AG09319 (cell line): ENCODE data around the gene NPAS3.

Experiments
- DNase-seq: peaks from one replicate; pipeline ENCODE4 v3.0.0-alpha.2; 2010; ENCODE audit warnings: low read depth; ENCODE audit errors: extremely low read depth
- TF ChIP-seq, protein P1 (sequence below): IDR thresholded peaks from 2 replicates; pipeline ENCODE4 v1.5.1; 2011; ENCODE audit warnings: low read depth, mild to moderate bottlenecking, inconsistent platforms, low read length, moderate library complexity

NPAS3 gene

DNA sequence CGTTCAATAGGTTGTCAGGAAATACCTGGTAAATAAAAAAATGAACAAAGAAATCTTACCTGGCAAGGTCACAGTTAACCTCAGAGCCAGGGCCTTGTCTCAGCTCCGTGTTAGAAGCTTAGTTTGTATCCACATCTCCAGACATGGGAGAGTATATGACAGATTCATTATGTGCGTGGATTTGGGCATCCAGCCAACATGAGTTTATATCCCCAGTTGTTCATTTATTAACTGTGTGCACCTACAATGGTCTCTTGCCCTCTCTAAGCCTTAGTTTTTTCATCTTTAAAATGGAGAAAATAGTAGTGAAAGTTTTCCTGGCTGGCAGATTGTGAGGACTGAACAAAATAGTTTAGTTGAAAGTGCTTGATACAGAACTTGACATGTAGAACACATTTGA, 437.8 kb downstream of the NPAS3 start:
- TF ChIP-seq, protein P1, sequence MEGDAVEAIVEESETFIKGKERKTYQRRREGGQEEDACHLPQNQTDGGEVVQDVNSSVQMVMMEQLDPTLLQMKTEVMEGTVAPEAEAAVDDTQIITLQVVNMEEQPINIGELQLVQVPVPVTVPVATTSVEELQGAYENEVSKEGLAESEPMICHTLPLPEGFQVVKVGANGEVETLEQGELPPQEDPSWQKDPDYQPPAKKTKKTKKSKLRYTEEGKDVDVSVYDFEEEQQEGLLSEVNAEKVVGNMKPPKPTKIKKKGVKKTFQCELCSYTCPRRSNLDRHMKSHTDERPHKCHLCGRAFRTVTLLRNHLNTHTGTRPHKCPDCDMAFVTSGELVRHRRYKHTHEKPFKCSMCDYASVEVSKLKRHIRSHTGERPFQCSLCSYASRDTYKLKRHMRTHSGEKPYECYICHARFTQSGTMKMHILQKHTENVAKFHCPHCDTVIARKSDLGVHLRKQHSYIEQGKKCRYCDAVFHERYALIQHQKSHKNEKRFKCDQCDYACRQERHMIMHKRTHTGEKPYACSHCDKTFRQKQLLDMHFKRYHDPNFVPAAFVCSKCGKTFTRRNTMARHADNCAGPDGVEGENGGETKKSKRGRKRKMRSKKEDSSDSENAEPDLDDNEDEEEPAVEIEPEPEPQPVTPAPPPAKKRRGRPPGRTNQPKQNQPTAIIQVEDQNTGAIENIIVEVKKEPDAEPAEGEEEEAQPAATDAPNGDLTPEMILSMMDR = no peak
- DNase-seq = no peak

DNA sequence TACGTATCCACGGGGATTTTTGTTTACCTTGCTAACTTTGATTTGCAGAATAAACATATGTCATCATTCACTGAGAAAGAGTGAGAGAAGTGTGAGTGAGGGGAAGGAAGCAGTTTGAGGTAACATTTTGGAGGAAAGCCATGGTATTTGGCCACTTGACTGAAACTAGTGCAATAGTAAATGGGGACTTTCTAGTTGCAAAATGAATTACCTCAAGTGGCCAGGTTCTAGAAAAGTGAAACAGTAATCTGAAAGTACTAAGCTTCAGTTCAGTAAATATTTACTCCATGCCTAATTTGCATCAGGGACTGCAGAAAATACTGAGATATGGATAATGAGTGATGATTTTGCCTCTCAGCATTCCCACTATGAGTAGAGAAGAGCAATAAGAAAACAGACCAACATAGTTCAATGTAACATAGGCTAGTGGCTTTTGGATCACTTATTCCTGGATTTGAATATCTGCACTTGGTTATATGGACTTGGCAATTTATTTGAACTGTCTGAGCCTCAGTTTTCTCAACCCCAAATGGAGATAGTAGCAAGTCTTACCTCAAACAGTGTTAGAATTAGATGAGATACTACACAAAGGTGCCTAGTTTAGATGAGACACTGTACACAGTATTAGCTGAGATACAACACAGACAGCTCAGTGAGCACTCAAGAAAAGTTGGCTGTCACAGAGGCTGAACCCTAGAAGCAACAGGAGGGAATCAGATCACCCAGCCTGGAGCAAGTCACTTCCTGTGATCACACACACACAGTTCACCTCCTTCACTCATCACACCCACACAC, 439.1 kb downstream of the NPAS3 start:
- no peak for DNase-seq
- TF ChIP-seq, protein P1 = no peak

GRCh38 chr14:33381717-33382116, 443.0 kb downstream of the NPAS3 start:
- TF ChIP-seq, protein P1 = no peak

GRCh38 chr14:33386140-33386539, 447.5 kb downstream of the NPAS3 start:
- no peak for DNase-seq
- TF ChIP-seq, protein P1 = no peak

More at GRCh38 chr14:33381717-33382116, 443.0 kb downstream of the NPAS3 start:
- no peak for DNase-seq

GRCh38 chr14:33386781-33387180, 448.1 kb downstream of the NPAS3 start:
- DNase-seq = no peak

GRCh38 chr14:33390335-33390734, 451.7 kb downstream of the NPAS3 start:
- TF ChIP-seq, protein P1 = no peak
- no peak for DNase-seq

More at GRCh38 chr14:33386781-33387180, 448.1 kb downstream of the NPAS3 start:
- TF ChIP-seq, protein P1 = no peak

DNA sequence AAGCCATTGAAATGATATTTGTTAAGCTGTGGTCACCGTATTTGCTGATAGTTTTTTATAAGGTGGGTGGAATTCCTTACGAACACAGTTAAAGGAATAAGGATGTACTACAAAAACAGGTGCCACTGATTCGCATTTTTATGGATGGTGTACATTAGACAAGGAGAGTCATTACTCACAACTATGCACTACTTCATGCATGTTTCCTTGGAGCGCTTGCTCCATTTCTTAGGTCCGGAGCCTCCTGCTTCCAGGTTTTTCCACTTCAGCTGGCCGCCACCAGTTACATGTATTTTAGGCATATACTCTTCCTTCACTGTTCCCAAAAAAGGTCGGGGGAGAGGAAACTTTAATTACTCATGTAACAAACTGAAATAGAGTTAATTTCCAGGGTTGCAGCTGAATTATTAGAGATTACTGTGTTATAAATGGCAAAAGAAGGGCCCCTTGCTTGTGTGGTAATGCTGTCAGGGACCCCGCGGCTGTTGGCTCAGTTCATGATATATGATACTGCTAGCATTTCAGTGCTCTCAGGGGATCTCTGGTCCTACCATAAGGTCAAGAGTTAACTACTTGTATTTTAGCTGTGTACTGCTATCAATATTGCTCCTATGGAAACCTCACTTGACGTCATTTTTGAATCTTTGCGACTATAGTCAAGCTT, 454.7 kb downstream of the NPAS3 start:
- DNase-seq = no peak
- TF ChIP-seq, protein P1 = no peak
